GM08714 (cell line): Measurements from ENCODE around the gene IKZF5.

ENCODE experiments used
- H3K4me3 ChIP-seq: fragments of 200-500 bp; sonication (Bioruptor generic); 2 replicates; pipeline ENCODE4 v1.5.1; 2014; ENCODE audit warnings: mild to moderate bottlenecking, low read length, inconsistent platforms
- ZNF274 ChIP-seq: IDR thresholded peaks from 2 replicates; pipeline ENCODE4 v1.6.1; 2012; ENCODE audit warnings: mild to moderate bottlenecking, low read depth, low read length

The IKZF5 gene

GRCh38 chr10:123024540-123024939, 15.9 kb upstream of the IKZF5 start:
- H3K4me3 ChIP-seq: no peak overlapping the region
- no peak for TF ChIP-seq ZNF274

- no peak overlapping the region for H3K4me3 ChIP-seq
Measured at GRCh38 chr10:123021517-123021916, 12.9 kb upstream of the IKZF5 start.

GRCh38 chr10:123019941-123020703, 11.5 kb upstream of the IKZF5 start:
- H3K4me3 ChIP-seq: no peak overlapping the region
- no peak for TF ChIP-seq ZNF274

More at GRCh38 chr10:123021517-123021916, 12.9 kb upstream of the IKZF5 start:
- no peak for TF ChIP-seq ZNF274

GRCh38 chr10:123019264-123019663, 10.7 kb upstream of the IKZF5 start:
- no peak overlapping the region for H3K4me3 ChIP-seq
- TF ChIP-seq ZNF274: no peak

- TF ChIP-seq ZNF274: no peak
- H3K4me3 ChIP-seq: no peak overlapping the region
Measured at GRCh38 chr10:123018531-123018930, 9.9 kb upstream of the IKZF5 start.

GRCh38 chr10:123017421-123018165, 9.0 kb upstream of the IKZF5 start:
- TF ChIP-seq ZNF274: no peak
- no peak overlapping the region for H3K4me3 ChIP-seq

- TF ChIP-seq ZNF274: no peak
- H3K4me3 ChIP-seq: no peak overlapping the region
Measured at GRCh38 chr10:123016228-123016627, 7.6 kb upstream of the IKZF5 start.

- no peak for TF ChIP-seq ZNF274
Measured at GRCh38 chr10:123014772-123015171, 6.2 kb upstream of the IKZF5 start.

GRCh38 chr10:123013456-123014419, 5.1 kb upstream of the IKZF5 start:
- no peak for TF ChIP-seq ZNF274
- H3K4me3 ChIP-seq: no peak overlapping the region

More at GRCh38 chr10:123014772-123015171, 6.2 kb upstream of the IKZF5 start:
- H3K4me3 ChIP-seq: no peak overlapping the region

- H3K4me3 ChIP-seq: no peak overlapping the region
- no peak for TF ChIP-seq ZNF274
Measured at GRCh38 chr10:123011987-123012386, 3.4 kb upstream of the IKZF5 start.

- no peak for TF ChIP-seq ZNF274
- peak overlapping the region; percentile 85 for H3K4me3 ChIP-seq
Measured at GRCh38 chr10:123009105-123009820, 668 bp upstream of the IKZF5 start.

- peak overlapping the region; percentile 95 for H3K4me3 ChIP-seq
- TF ChIP-seq ZNF274: no peak
Measured at GRCh38 chr10:123007558-123008354, 839 bp downstream of the IKZF5 start.

- no peak overlapping the region for H3K4me3 ChIP-seq
- no peak for TF ChIP-seq ZNF274
Measured at GRCh38 chr10:123004298-123004697, 4.3 kb downstream of the IKZF5 start.
